ENCODE measurements around the gene BRINP1.

BRINP1 gene

GRCh38 chr9:119164716-119165115 lies 204.5 kb downstream of the BRINP1 start:
- H3K27ac ChIP-seq = no peak overlapping the region
- TF ChIP-seq CTCF (IDR thresholded peaks at IDR 0.05) (no peak), ZFX (IDR thresholded peaks at IDR 0.05; ENCODE audit: borderline replicate concordance) (no peak)

- no peak overlapping the region for H3K27ac ChIP-seq
- TF ChIP-seq ZFX (IDR thresholded peaks at IDR 0.05; ENCODE audit: borderline replicate concordance) = no peak
- no peak for TF ChIP-seq CTCF (IDR thresholded peaks at IDR 0.05)
These were observed 208.7 kb downstream of the BRINP1 start for GRCh38 chr9:119160551-119160950.

GRCh38 chr9:119159386-119159785 lies 209.8 kb downstream of the BRINP1 start:
- no peak overlapping the region for H3K27ac ChIP-seq
- TF ChIP-seq CTCF (IDR thresholded peaks at IDR 0.05) (no peak), ZFX (IDR thresholded peaks at IDR 0.05; ENCODE audit: borderline replicate concordance) (no peak)

GRCh38 chr9:119157196-119157595 lies 212.0 kb downstream of the BRINP1 start:
- TF ChIP-seq CTCF (IDR thresholded peaks at IDR 0.05) = no peak
- no peak for TF ChIP-seq ZFX (IDR thresholded peaks at IDR 0.05; ENCODE audit: borderline replicate concordance)

GRCh38 chr9:119156354-119156753 lies 212.9 kb downstream of the BRINP1 start:
- no peak for TF ChIP-seq CTCF (IDR thresholded peaks at IDR 0.05)
- no peak for TF ChIP-seq ZFX (IDR thresholded peaks at IDR 0.05; ENCODE audit: borderline replicate concordance)
- no peak overlapping the region for H3K27ac ChIP-seq

More at GRCh38 chr9:119157196-119157595, 212.0 kb downstream of the BRINP1 start:
- H3K27ac ChIP-seq = no peak overlapping the region

- TF ChIP-seq ZFX (IDR thresholded peaks at IDR 0.05; ENCODE audit: borderline replicate concordance) (no peak), CTCF (IDR thresholded peaks at IDR 0.05) (no peak)
- H3K27ac ChIP-seq = no peak overlapping the region
These were observed 214.7 kb downstream of the BRINP1 start for GRCh38 chr9:119154527-119154926.

GRCh38 chr9:119153402-119153801 lies 215.8 kb downstream of the BRINP1 start:
- TF ChIP-seq ZFX (IDR thresholded peaks at IDR 0.05; ENCODE audit: borderline replicate concordance) = no peak
- TF ChIP-seq CTCF (IDR thresholded peaks at IDR 0.05) = no peak
- H3K27ac ChIP-seq = no peak overlapping the region
